ENCODE results near the gene CFDP1.

- no peak for TF ChIP-seq POLR2AphosphoS5 (IDR thresholded peaks at IDR 0.05)
- TF ChIP-seq CTCF (IDR thresholded peaks at IDR 0.05 in 8 of 11, conservative IDR thresholded peaks at IDR 0.05 in 3 of 11), result no peak
- TF ChIP-seq POLR2A (IDR thresholded peaks at IDR 0.05), result no peak
Observed at GRCh38 chr16:75376475-75377161, 56.7 kb downstream of the CFDP1 start.

Measured in spleen (tissue), 7 donors.